K562 (cell line): ENCODE data around the gene FGF14. TPM values are rescaled to one million over a fixed set of nuclear protein-coding genes. Genes with fewer than 3 reads are reported as not detected.

Source experiments
- ATAC-seq: fragments of 200-7000 bp; cut with Tn5 transposase; 3 replicates; pipeline ENCODE4 v1.9.1; 2020; ENCODE audit warnings: moderate library complexity
- BruUV-seq: library from RNA; stranded (reverse); fragments of 400-500 nt; replicated peaks from 2 replicates; lab custom pipeline; 2021; lab: Mats Ljungman, UMichigan
- CTCF ChIA-PET: fragments of 300-600 bp; formaldehyde crosslinking; extraction: SDS; loops from one replicate; lab custom pipeline; 2021; ENCODE audit warnings: low intra/inter-chr PET ratio; lab: Yijun Ruan, JAX
- POLR2A ChIA-PET: fragments of 300-600, 350-650 bp; sonication (Branson Sonifier 250); formaldehyde crosslinking; extraction: SDS; loops from one replicate; lab custom pipeline; 2021; ENCODE audit warnings: antibody characterized with exemption, inconsistent platforms; lab: Yijun Ruan, JAX
- DNase-seq, 4 experiments: peaks; one replicate each; pipeline versions ENCODE4 v3.0.0 to v3.0.0-alpha.2; 2011 to 2018; ENCODE audit warnings: low spot score in 3 of 4, mixed read lengths in 3 of 4; ENCODE audit errors: extremely low read depth in 1 of 4
- FAIRE-seq: peaks from 2 replicates; lab custom pipeline; 2011; peaks lifted over from hg19 to GRCh38; lab: Jason Lieb, UNC
- H2AFZ ChIP-seq: 2 replicates; pipeline ENCODE4 v1.6.0; 2011; ENCODE audit warnings: low read depth, low read length, control low read depth, inconsistent platforms
- H3K27ac ChIP-seq: fragments of 200-600 bp; 3 replicates; pipeline ENCODE4 v1.8.0; 2011; ENCODE audit warnings: low read depth, mild to moderate bottlenecking, control low read depth, inconsistent platforms, low read length, moderate library complexity, mixed read lengths; ENCODE audit errors: extremely low read depth
- H3K27me3 ChIP-seq, 2 experiments: fragments of 300-600 bp in 1 of 2; 2 replicates in 1 of 2; 3 replicates in 1 of 2; pipeline versions ENCODE4 v1.6.0 to v1.8.0; 2011; ENCODE audit warnings: inconsistent platforms in 2 of 2, low read length in 2 of 2, mild to moderate bottlenecking in 1 of 2, mixed read lengths in 1 of 2, moderate library complexity in 1 of 2; ENCODE audit not compliant: control insufficient read depth in 2 of 2, insufficient read depth in 2 of 2
- H3K36me3 ChIP-seq: fragments of 300-600 bp; 3 replicates; pipeline ENCODE4 v1.8.0; 2011; ENCODE audit warnings: mild to moderate bottlenecking, low read length, inconsistent platforms; ENCODE audit not compliant: control insufficient read depth, insufficient read depth
- H3K4me1 ChIP-seq, 2 experiments: fragments of 200-600 bp in 1 of 2; replicated peaks in 1 of 2; 2 replicates in 1 of 2; 3 replicates in 1 of 2; pipeline versions ENCODE4 v1.5.1 to v1.8.0; 2011; ENCODE audit warnings: inconsistent platforms in 2 of 2, low read length in 2 of 2, mild to moderate bottlenecking in 1 of 2, mixed read lengths in 1 of 2, moderate library complexity in 1 of 2; ENCODE audit not compliant: control insufficient read depth in 2 of 2, insufficient read depth in 2 of 2
- H3K4me2 ChIP-seq: 2 replicates; pipeline ENCODE4 v1.6.1; 2011; ENCODE audit warnings: low read length, control low read depth, inconsistent platforms, mixed read lengths; ENCODE audit not compliant: insufficient read depth
- H3K4me3 ChIP-seq: fragments of 200-600 bp; sonication (generic), shearing (Covaris generic); 2 replicates; pipeline ENCODE4 v1.5.1; 2016; ENCODE audit warnings: control low read depth, inconsistent platforms
- H3K79me2 ChIP-seq: fragments of 200-600 bp; 3 replicates; pipeline ENCODE4 v1.8.0; 2011; ENCODE audit warnings: low read length, inconsistent platforms; ENCODE audit not compliant: control insufficient read depth, insufficient read depth
- H3K9ac ChIP-seq, 2 experiments: 2 replicates each; pipeline versions ENCODE4 v1.6.0 to v1.6.1; 2011; ENCODE audit warnings: low read depth in 2 of 2, low read length in 2 of 2, control low read depth in 1 of 2, inconsistent platforms in 1 of 2, mild to moderate bottlenecking in 1 of 2, mixed read lengths in 1 of 2; ENCODE audit not compliant: insufficient read depth in 1 of 2
- H3K9me1 ChIP-seq: one replicate; pipeline ENCODE4 v1.6.0; 2011; ENCODE audit warnings: inconsistent platforms, mild to moderate bottlenecking, low read length, moderate library complexity; ENCODE audit not compliant: control insufficient read depth, insufficient read depth
- H3K9me3 ChIP-seq: replicated peaks from 2 replicates; pipeline ENCODE4 v1.5.1; 2011; ENCODE audit warnings: low read depth, low read length, inconsistent platforms; ENCODE audit not compliant: control insufficient read depth, insufficient read depth
- H4K20me1 ChIP-seq: replicated peaks from 2 replicates; pipeline ENCODE4 v1.6.1; 2011; ENCODE audit warnings: low read length, inconsistent platforms, mixed read lengths; ENCODE audit not compliant: control insufficient read depth, insufficient read depth
- ARID2 ChIP-seq: fragments of 450-650 bp; IDR thresholded peaks from 2 replicates; pipeline ENCODE4 v1.6.1; 2017; ENCODE audit warnings: antibody characterized with exemption, mild to moderate bottlenecking
- HCFC1 ChIP-seq: IDR thresholded peaks from 2 replicates; pipeline ENCODE4 v1.6.1; 2012; ENCODE audit warnings: low read depth, low read length, improper control_type of control experiment
- IFI16 ChIP-seq: fragments of 250-450 bp; sonication (Bioruptor Pico); IDR thresholded peaks from 2 replicates; pipeline ENCODE4 v2.1.2; 2022; ENCODE audit warnings: mild to moderate bottlenecking, inconsistent platforms
- MYBL2 ChIP-seq, 2 experiments: fragments of 450-650 bp in 1 of 2; sonication (generic) in 1 of 2; formaldehyde crosslinking in 1 of 2; IDR thresholded peaks; 2 replicates each; pipeline versions ENCODE4 v1.6.1 to v1.8.1; 2017 to 2022; ENCODE audit warnings: borderline replicate concordance in 1 of 2, inconsistent platforms in 1 of 2, low read depth in 1 of 2, mild to moderate bottlenecking in 1 of 2, missing genetic modification reagents in 1 of 2, moderate library complexity in 1 of 2
- NFXL1 ChIP-seq: fragments of 450-650 bp; formaldehyde crosslinking; IDR thresholded peaks from 2 replicates; pipeline ENCODE4 v1.4.0; 2021; ENCODE audit warnings: mild to moderate bottlenecking
- PML ChIP-seq: IDR thresholded peaks from 2 replicates; pipeline ENCODE4 v1.6.1; 2012; ENCODE audit warnings: low read length, inconsistent platforms
- PRPF4 ChIP-seq: fragments of 200-400 bp; formaldehyde crosslinking; IDR thresholded peaks from one replicate; pipeline ENCODE4 v1.6.1; 2017; ENCODE audit warnings: low read length, low read depth, mild to moderate bottlenecking; ENCODE audit not compliant: insufficient read depth, poor library complexity, severe bottlenecking
- SAFB ChIP-seq: fragments of 200-400 bp; formaldehyde crosslinking; IDR thresholded peaks from 2 replicates; pipeline ENCODE4 v1.6.1; 2017; ENCODE audit warnings: low read depth, low read length, borderline replicate concordance
- SP1 ChIP-seq: sonication (generic); formaldehyde crosslinking; IDR thresholded peaks from 2 replicates; pipeline ENCODE4 v1.8.1; 2022; ENCODE audit warnings: mild to moderate bottlenecking, missing genetic modification reagents
- SRSF7 ChIP-seq: fragments of 200-400 bp; formaldehyde crosslinking; optimal IDR thresholded peaks from 2 replicates; pipeline ENCODE3; 2017; ENCODE audit warnings: mild to moderate bottlenecking, low read depth, low read length
- TFAM ChIP-seq: fragments of 250-450 bp; sonication (Bioruptor Pico); conservative IDR thresholded peaks from 2 replicates; pipeline ENCODE4 v1.5.0; 2021; ENCODE audit warnings: mild to moderate bottlenecking, moderate library complexity
- U2AF1 ChIP-seq: fragments of 200-400 bp; formaldehyde crosslinking; optimal IDR thresholded peaks from 2 replicates; pipeline ENCODE3; 2017; ENCODE audit warnings: mild to moderate bottlenecking, low read depth, low read length, moderate library complexity
- ZBTB34 ChIP-seq: fragments of 250-450 bp; sonication (Bioruptor Pico); IDR thresholded peaks from 2 replicates; pipeline ENCODE4 v1.8.0; 2021; ENCODE audit warnings: mild to moderate bottlenecking, moderate library complexity
- ZNF408 ChIP-seq: fragments of 250-450 bp; sonication (Bioruptor Pico); IDR thresholded peaks from 2 replicates; pipeline ENCODE4 v1.4.0; 2020; ENCODE audit warnings: low read depth, mild to moderate bottlenecking, moderate library complexity
- in situ Hi-C: fragments of 300-500 bp; cut with MboI; formaldehyde crosslinking; loops from 4 replicates; pipeline ENCODE4 v1.15.0; 2018; ENCODE audit warnings: inconsistent platforms, mixed read lengths
- intact Hi-C: fragments of 100-400 bp; cut with micrococcal nuclease; formaldehyde crosslinking; loops from 2 replicates; pipeline ENCODE4 v1.14.2; 2022
- polyA plus RNA-seq, 8 experiments: library from polyadenylated mRNA; depleted of rRNA in 4 of 8; stranded (reverse) in 5 of 8; unstranded in 3 of 8; fragments of >200 nt; fragmentation: Nextera tagmentation in 2 of 8; fragmentation: Illumina TruSeq in 1 of 8; extraction: Ambion mirVana in 2 of 8; extraction: Trizol in 1 of 8; gene quantifications; 2 replicates each; pipeline versions ENCODE4 v1.2.1 to v1.2.3, GENCODE V29; 2011 to 2014; ENCODE audit warnings: inconsistent platforms in 1 of 8, missing spikeins in 1 of 8
- total RNA-seq, 7 experiments: library from RNA; depleted of rRNA in 6 of 7; stranded (reverse); fragments of >200 nt in 6 of 7; fragmentation: Illumina TruSeq in 2 of 7; extraction: Trizol in 2 of 7; gene quantifications; 2 replicates each; pipeline versions ENCODE4 v1.2.1 to v1.2.3, GENCODE V29; 2011 to 2021; ENCODE audit warnings: low replicate concordance in 1 of 7
- TF ChIP-seq, protein P1 (sequence below): sonication (generic); formaldehyde crosslinking; IDR thresholded peaks from 2 replicates; pipeline ENCODE4 v1.9.0; 2022; ENCODE audit warnings: mild to moderate bottlenecking, missing genetic modification reagents

FGF14 gene
- total and polyA plus RNA-seq, 9 of the 15 experiments (the other 6 are each of a cell fraction or from before 2014, with no cell fraction given) = not detected

DNA sequence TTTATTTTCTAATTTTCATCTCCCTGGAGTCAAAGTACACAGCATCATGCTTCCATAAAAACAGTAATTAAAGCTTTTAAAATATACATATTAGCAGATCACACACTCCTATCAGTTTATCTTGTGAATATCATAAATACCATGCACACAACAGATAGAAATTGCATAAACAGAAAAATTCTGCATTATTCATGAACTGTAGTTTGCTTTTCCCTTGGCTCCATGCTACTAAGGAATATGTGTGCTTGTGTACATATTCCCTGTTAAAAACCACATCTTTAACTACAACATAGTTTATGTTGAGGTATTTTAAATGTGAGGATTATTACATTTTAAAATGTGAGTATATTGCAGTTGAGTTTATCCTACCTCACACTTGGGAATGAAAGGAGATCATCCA is 193.5 kb downstream of the FGF14 start:
- intact Hi-C loops = loop anchor here (5.0 kb wide), 1 partner anchor 691 kb away; no protein-coding TSS in a partner anchor
- no peak for FAIRE-seq
- DNase-seq = no peak
- Histone ChIP-seq H3K27ac (no peak overlapping the region), H3K9me3 (no peaks in the 10 kb centered on the region), H3K27me3 (no peaks in the 10 kb centered on the region), H3K36me3 (no peaks in the 10 kb centered on the region), H4K20me1 (no peaks in the 10 kb centered on the region), H2AFZ (no peak overlapping the region), H3K79me2 (no peaks in the 10 kb centered on the region), H3K4me1 (no peaks in the 10 kb centered on the region), H3K9me1 (no peaks in the 10 kb centered on the region), H3K9ac (no peak overlapping the region), H3K4me2 (no peak overlapping the region), H3K4me3 (no peak overlapping the region)
- no peak for ATAC-seq
- no TSS peak for BruUV-seq
- ChIA-PET CTCF (no interaction called here), POLR2A (no interaction called here)
- TF ChIP-seq SAFB (no peak), ARID2 (no peak), ZBTB34 (CRISPR knock-in tag) (no peak), NFXL1 (CRISPR knock-in tag) (no peak), HCFC1 (no peak), SRSF7 (no peak), TFAM (no peak), MYBL2 (IDR thresholded peaks at IDR 0.05; ENCODE audit: low read depth) (no peak), MYBL2 (CRISPR knock-in tag; IDR thresholded peaks at IDR 0.05; ENCODE audit: borderline replicate concordance) (no peak), U2AF1 (no peak), PML (no peak), ZNF408 (CRISPR knock-in tag) (no peak), IFI16 (CRISPR knock-in tag) (no peak), SP1 (CRISPR knock-in tag) (no peak), PRPF4 (no peak)
- TF ChIP-seq, protein P1, sequence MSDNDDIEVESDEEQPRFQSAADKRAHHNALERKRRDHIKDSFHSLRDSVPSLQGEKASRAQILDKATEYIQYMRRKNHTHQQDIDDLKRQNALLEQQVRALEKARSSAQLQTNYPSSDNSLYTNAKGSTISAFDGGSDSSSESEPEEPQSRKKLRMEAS (CRISPR knock-in tag) = no peak
- in situ Hi-C loops = no loop called here
